HG03558 (cell line): ENCODE measurements around the gene ACSL6.

ENCODE experiments used
- ATAC-seq: cut with Tn5 transposase; IDR thresholded peaks from one replicate; pipeline ENCODE4 v1.9.1; 2021; ENCODE audit warnings: moderate number of reproducible peaks; ENCODE audit not compliant: unreplicated experiment; ENCODE audit errors: extremely low read depth

Gene ACSL6

GRCh38 chr5:132011622-132012343 lies at the start of gene ACSL6:
Gene ACSL6, minus strand, starts transcription at chr5:132011658. Its CDS starts 105 bp downstream, at chr5:132011553.
- no peak for ATAC-seq

GRCh38 chr5:132060501-132061161 lies 49.2 kb upstream of the ACSL6 start, which contains the start of gene IL3:
Gene IL3, plus strand, starts transcription at chr5:132060655. Its CDS starts 52 bp downstream, at chr5:132060707.
- ATAC-seq: no peak

- ATAC-seq: no peak
Observed at GRCh38 chr5:132059696-132060500, 48.4 kb upstream of the ACSL6 start.

GRCh38 chr5:132059043-132059695 lies 47.7 kb upstream of the ACSL6 start:
- ATAC-seq: no peak

GRCh38 chr5:132058646-132059042 lies 47.2 kb upstream of the ACSL6 start:
- ATAC-seq: no peak

- ATAC-seq: no peak
Observed at GRCh38 chr5:132057498-132058255, 46.2 kb upstream of the ACSL6 start.

- no peak for ATAC-seq
Observed at GRCh38 chr5:132056610-132057497, 45.4 kb upstream of the ACSL6 start.

GRCh38 chr5:132055808-132056609 lies 44.6 kb upstream of the ACSL6 start:
- no peak for ATAC-seq

GRCh38 chr5:132055441-132055807 lies 44.0 kb upstream of the ACSL6 start:
- no peak for ATAC-seq

- no peak for ATAC-seq
Observed at GRCh38 chr5:132054697-132055440, 43.4 kb upstream of the ACSL6 start.

GRCh38 chr5:132054031-132054696 lies 42.7 kb upstream of the ACSL6 start:
- ATAC-seq: no peak

- ATAC-seq: no peak
Observed at GRCh38 chr5:132053483-132053882, 42.0 kb upstream of the ACSL6 start.

GRCh38 chr5:132052520-132052919 lies 41.1 kb upstream of the ACSL6 start:
- ATAC-seq: no peak

GRCh38 chr5:132050661-132051552 lies 39.4 kb upstream of the ACSL6 start:
- no peak for ATAC-seq

GRCh38 chr5:132050136-132050535 lies 38.7 kb upstream of the ACSL6 start:
- no peak for ATAC-seq

- no peak for ATAC-seq
Observed at GRCh38 chr5:132049559-132049958, 38.1 kb upstream of the ACSL6 start.
